ENCODE data around the gene HSFX3.
"Not testable (repeated sequence)": the region's sequence is repeated elsewhere in the genome, so short reads cannot be mapped to it uniquely, and the experiment has no call there.

Gene HSFX3

GRCh38 chrX:149513825-149514428, 35.8 kb downstream of the HSFX3 start:
- DNase-seq: no peak

DNA sequence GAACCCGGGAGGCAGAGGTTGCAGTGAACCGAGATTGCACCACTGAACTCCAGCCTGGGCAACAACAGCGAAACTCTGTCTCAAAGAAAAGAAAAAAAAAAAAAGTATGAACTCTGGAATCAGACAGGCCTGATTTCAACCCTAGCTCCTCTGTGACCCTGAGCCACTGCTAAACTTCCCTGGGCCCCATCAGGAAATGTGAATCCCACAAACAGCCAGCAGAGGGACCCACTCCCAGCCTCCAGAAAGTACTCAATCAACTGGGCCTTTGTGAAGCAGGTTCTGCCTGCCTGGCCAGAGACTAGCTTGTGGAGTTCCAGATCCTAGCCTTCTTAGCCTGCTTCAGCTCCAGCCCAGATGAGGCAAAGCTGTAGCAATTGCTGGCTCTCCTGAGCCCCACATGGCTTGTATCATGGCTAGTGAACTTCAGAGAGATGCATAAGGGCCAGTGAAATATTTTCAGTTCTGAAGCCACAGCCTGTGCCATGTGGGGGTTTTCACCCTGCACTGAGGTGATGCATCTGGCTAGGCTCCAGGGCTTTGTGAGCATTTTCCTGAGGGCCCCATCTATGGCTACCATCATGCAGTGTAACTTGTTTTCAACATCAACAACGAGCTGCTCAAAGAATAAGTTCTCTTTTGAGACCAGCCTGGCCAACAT, 37.4 kb downstream of the HSFX3 start:
- peak; percentile 5 for DNase-seq

- no peak for DNase-seq
Observed at GRCh38 chrX:149511081-149511480, 38.6 kb downstream of the HSFX3 start.

DNA sequence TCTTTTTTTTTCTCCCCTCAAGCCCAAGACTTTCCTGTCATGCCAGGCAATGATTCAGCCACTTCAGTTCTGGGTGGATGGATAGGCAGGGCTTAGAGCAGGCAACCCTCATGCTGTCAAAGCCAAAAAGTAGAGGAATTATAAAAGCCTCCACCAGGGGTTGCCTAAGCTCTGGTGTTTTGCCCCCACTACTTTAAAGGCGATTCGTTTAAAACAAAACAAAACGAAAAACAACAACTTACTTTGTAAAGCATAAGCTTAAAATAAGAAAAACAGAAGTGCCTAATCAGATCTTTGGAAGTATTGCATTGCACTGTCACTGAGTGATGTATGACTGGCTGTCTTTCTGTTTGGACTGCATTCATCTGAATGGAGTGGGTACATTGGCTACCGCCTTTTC, 39.3 kb downstream of the HSFX3 start:
- DNase-seq: no peak

- DNase-seq: no peak
Observed at GRCh38 chrX:149508467-149508866, 41.3 kb downstream of the HSFX3 start.

- DNase-seq: no peak
Observed at GRCh38 chrX:149506349-149506748, 43.4 kb downstream of the HSFX3 start.

DNA sequence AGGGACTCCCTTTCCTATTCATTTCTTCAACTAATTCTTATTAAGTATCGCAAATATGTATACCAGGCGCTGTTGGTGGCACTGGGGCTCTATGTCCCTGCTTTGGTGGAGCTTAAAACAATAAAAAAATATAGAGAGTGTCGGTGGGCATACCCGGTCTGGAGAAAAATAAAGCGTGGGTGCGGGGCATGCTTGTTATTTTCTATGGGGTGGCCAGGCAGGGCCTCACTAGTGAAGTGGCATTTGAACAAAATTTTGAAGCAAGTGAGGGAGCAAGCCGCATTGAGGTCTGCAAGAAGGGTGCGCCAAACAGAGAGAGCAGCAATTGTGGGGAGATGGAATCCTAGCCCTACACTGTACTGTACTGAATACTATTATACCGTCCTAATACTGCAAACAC, 44.1 kb downstream of the HSFX3 start:
- DNase-seq: no peak

DNA sequence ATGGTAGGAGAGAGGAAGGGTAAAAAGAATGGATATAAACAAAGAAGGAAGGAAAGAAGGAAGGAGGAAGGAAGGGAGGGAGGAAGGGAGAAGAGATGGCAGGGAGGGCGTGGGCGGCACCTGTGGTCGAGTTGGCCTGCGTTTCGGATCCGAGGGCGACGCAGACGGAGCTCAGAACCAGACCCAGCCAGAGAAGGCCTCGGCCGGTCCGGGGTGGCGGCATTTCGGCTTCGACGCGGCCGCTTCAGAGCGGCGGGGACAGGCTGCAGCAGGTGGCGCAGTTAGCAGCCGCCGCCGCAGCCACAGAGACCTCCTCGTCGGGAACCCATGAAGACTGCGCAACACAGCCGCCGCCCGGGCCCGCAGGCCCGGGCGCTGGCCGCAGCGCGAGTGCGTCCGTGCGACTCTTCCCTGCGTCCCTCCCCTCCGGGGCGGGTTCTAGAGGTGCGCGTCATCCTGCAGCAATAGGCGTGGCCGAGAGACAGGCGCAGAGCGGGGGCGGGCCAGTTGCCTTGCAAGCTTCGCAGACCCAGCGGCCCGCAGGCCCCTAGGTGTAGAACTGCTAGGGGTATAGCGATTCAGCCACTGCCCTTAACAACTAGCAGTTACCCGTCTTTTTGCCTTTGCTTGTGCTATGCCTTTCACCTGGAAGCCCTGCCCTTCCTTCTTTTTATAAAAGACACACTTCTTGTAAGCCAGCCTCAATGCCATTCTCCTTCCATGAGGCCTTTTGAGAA, 44.6 kb downstream of the HSFX3 start, which contains the start of gene IDS:
Gene IDS, minus strand, starts transcription at position 392 of the 737 bp plus-strand sequence. Its CDS starts 169 bp downstream, at position 223.
- DNase-seq: peak; percentile 88

GRCh38 chrX:149504226-149504914, 45.4 kb downstream of the HSFX3 start:
- peak; percentile 22 for DNase-seq

DNA sequence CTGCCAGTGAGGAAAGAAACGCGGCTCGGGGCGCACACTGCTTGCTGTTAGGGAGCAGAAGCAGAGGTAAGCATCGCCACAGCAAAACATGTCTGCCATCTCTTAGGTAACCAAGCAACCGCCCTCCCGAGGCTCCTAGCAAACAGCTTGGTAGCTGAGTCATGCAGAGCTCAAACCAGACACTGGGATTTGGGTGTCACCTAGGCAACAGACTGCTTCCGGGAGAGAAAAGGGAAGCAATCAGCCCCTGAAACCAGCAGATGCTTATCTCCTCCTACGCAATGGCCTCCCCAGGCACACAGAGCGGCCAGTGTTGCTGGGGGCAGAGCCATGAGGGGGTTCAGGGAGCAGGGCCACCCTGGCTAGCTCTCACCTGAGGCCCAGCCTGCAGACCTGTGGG, 46.3 kb downstream of the HSFX3 start:
- peak; percentile 6 for DNase-seq

GRCh38 chrX:149502923-149503322, 46.8 kb downstream of the HSFX3 start:
- DNase-seq: not testable (repeated sequence)

GRCh38 chrX:149499766-149500165, 50.0 kb downstream of the HSFX3 start:
- no peak for DNase-seq

GRCh38 chrX:149498767-149499166, 51.0 kb downstream of the HSFX3 start:
- no peak for DNase-seq
